KMS-11 (cell line): Measurements from ENCODE around the gene ATP7A.
A peak's percentile ranks its signal among the peaks of the same experiment; 100 is the strongest.

Experiments
- H2AFZ ChIP-seq: fragments of 200-600 bp; sonication (generic); 2 replicates; pipeline ENCODE4 v1.6.1; 2016; ENCODE audit warnings: antibody characterized with exemption, mixed run types, low read depth
- H3K27ac ChIP-seq: fragments of 200-600 bp; sonication (generic); 2 replicates; pipeline ENCODE4 v1.6.1; 2016; ENCODE audit warnings: mild to moderate bottlenecking, mixed run types
- H3K27me3 ChIP-seq: fragments of 200-600 bp; sonication (generic); 2 replicates; pipeline ENCODE4 v1.6.1; 2017; ENCODE audit warnings: mild to moderate bottlenecking, low read depth, mixed run types, moderate library complexity; ENCODE audit not compliant: insufficient read depth
- H3K36me3 ChIP-seq: fragments of 200-600 bp; sonication (generic); 2 replicates; pipeline ENCODE4 v1.6.1; 2017; ENCODE audit warnings: mild to moderate bottlenecking, mixed run types; ENCODE audit not compliant: insufficient read depth
- H3K4me1 ChIP-seq: fragments of 200-600 bp; sonication (generic); 2 replicates; pipeline ENCODE4 v1.6.1; 2016; ENCODE audit warnings: mild to moderate bottlenecking, low read depth, mixed run types; ENCODE audit not compliant: poor library complexity, severe bottlenecking
- H3K4me2 ChIP-seq: fragments of 200-600 bp; sonication (generic); 2 replicates; pipeline ENCODE4 v1.7.0; 2016; ENCODE audit warnings: mild to moderate bottlenecking, mixed run types
- H3K4me3 ChIP-seq: fragments of 200-600 bp; sonication (generic); IDR thresholded peaks from 2 replicates; pipeline ENCODE4 v1.6.1; 2017; ENCODE audit warnings: low read depth, low read length, mixed read lengths; ENCODE audit not compliant: insufficient read depth
- H3K79me2 ChIP-seq: fragments of 200-600 bp; sonication (generic); 2 replicates; pipeline ENCODE4 v1.6.1; 2016; ENCODE audit warnings: low read depth, mixed run types; ENCODE audit not compliant: insufficient read depth
- H3K9ac ChIP-seq: fragments of 200-600 bp; sonication (generic); 2 replicates; pipeline ENCODE4 v1.6.1; 2016; ENCODE audit warnings: mild to moderate bottlenecking, mixed run types
- H4K20me1 ChIP-seq: fragments of 200-600 bp; sonication (generic); 2 replicates; pipeline ENCODE4 v1.6.1; 2016; ENCODE audit warnings: mild to moderate bottlenecking, mixed run types; ENCODE audit not compliant: insufficient read depth
- TF ChIP-seq, protein P1 (sequence below): fragments of 200-600 bp; sonication (generic); conservative IDR thresholded peaks from 2 replicates; pipeline ENCODE4 v1.6.1; 2017; ENCODE audit warnings: low read depth, mild to moderate bottlenecking, antibody characterized with exemption, low read length, moderate library complexity, mixed read lengths

ATP7A gene

DNA sequence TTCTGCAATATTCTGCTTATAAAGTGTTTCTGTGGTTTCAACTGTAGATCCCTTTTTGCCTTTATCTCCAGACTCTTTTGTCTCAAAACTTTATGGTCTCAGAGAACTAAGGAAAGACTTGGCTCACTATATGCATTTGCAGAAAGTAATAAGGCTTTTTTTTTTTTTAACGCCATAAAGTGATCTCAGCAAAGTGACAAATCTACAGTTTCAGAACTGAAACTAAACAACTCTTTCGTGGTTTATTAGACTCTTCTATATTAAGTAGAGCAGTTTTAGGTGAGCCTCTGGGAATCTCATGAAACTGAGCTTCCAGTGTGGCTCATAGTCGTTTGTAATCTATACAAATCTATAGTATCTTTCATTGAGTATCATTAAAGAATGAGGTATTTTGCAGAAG, 15.3 kb downstream of the ATP7A start:
- TF ChIP-seq, protein P1, sequence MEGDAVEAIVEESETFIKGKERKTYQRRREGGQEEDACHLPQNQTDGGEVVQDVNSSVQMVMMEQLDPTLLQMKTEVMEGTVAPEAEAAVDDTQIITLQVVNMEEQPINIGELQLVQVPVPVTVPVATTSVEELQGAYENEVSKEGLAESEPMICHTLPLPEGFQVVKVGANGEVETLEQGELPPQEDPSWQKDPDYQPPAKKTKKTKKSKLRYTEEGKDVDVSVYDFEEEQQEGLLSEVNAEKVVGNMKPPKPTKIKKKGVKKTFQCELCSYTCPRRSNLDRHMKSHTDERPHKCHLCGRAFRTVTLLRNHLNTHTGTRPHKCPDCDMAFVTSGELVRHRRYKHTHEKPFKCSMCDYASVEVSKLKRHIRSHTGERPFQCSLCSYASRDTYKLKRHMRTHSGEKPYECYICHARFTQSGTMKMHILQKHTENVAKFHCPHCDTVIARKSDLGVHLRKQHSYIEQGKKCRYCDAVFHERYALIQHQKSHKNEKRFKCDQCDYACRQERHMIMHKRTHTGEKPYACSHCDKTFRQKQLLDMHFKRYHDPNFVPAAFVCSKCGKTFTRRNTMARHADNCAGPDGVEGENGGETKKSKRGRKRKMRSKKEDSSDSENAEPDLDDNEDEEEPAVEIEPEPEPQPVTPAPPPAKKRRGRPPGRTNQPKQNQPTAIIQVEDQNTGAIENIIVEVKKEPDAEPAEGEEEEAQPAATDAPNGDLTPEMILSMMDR = no peak
- Histone ChIP-seq H3K4me1 (peaks cover 20% of the 10 kb centered on the region), H3K9ac (no peak overlapping the region), H3K27ac (peak overlapping the region; percentile 28; the same call in 1 of the 2 replicates), H4K20me1 (no peaks in the 10 kb centered on the region), H3K27me3 (no peaks in the 10 kb centered on the region), H2AFZ (no peak overlapping the region), H3K36me3 (no peaks in the 10 kb centered on the region), H3K4me3 (no peak overlapping the region), H3K4me2 (peak overlapping the region; percentile 60), H3K79me2 (no peaks in the 10 kb centered on the region)

DNA sequence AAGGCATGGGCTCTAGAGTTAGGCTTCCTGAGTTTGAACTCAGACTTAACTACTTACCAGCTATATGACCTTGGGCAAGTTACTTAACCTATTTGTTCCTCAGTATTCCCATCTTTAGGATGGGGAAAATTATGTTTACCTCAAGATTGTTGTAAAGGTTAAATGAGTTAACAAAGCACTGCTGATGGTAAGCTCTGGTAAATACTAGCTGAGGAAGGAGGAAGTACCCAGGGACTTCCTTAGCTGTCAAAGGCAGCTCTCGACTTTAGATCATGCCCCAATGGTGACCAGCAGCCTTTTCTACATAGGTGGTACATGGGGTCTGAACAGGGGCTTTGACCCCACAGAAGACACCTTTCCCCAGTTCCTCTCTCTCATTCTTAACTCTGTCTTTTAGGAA, 20.1 kb downstream of the ATP7A start:
- no peak overlapping the region for H3K4me2 ChIP-seq
- no peaks in the 10 kb centered on the region for H4K20me1 ChIP-seq
- H3K9ac ChIP-seq = no peak overlapping the region
- no peak overlapping the region for H2AFZ ChIP-seq
- H3K4me1 ChIP-seq = peaks cover 14% of the 10 kb centered on the region
- H3K36me3 ChIP-seq = no peaks in the 10 kb centered on the region
- no peak overlapping the region for H3K4me3 ChIP-seq
- no peaks in the 10 kb centered on the region for H3K27me3 ChIP-seq
- no peak overlapping the region for H3K27ac ChIP-seq
- H3K79me2 ChIP-seq = no peaks in the 10 kb centered on the region
- TF ChIP-seq, protein P1 = no peak

DNA sequence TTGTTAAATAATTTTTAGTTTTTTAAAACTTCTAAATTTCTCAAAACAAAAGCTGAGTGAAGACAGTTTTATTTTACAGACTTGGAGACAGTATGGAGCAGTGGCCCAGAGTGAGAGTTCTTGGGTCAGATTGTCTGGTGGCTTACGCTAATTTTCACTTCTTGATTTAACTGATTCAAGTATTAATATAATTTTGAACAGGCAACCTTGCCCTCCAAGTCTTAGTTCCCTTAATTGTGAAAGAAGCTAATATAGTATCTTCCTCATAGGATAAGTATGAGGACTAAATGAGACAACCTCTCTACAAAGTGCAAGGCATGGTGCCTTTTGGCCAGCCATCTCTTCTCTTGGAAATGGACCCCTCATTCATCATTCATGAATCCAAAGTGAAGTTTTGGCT, 25.4 kb downstream of the ATP7A start:
- Histone ChIP-seq H4K20me1 (no peaks in the 10 kb centered on the region), H3K36me3 (no peaks in the 10 kb centered on the region), H2AFZ (no peak overlapping the region), H3K27me3 (no peaks in the 10 kb centered on the region), H3K9ac (no peak overlapping the region), H3K4me3 (no peak overlapping the region), H3K79me2 (no peaks in the 10 kb centered on the region), H3K4me1 (no peaks in the 10 kb centered on the region), H3K27ac (no peak overlapping the region), H3K4me2 (no peak overlapping the region)
- TF ChIP-seq, protein P1 = no peak

DNA sequence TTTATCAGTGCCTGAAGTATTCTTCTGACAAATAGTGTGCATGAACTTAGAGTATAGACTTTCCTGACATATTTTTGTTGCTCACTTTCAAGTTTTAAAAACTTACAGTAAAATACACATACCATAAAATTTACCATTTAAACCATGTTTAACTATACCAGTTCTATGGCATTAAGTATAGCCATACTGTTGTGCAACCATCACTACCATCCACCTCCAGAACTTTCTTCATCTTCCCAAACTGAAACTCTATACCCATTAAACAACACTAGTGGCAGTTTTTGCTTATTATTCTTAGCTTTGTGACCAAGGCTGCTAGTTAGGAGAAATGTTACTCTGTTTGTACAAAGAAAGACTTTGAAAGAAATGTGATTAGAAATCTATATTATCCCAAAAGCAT, 25.8 kb downstream of the ATP7A start:
- Histone ChIP-seq H3K27ac (no peak overlapping the region), H3K4me1 (no peaks in the 10 kb centered on the region), H3K27me3 (no peaks in the 10 kb centered on the region), H4K20me1 (no peaks in the 10 kb centered on the region), H3K36me3 (no peaks in the 10 kb centered on the region), H3K9ac (no peak overlapping the region), H2AFZ (no peak overlapping the region), H3K79me2 (no peaks in the 10 kb centered on the region), H3K4me2 (no peak overlapping the region), H3K4me3 (no peak overlapping the region)
- TF ChIP-seq, protein P1 = no peak
